Fibroblast of lung (primary cell): ENCODE measurements around the gene CANX. TPM values are rescaled to one million over a fixed set of nuclear protein-coding genes. Genes with fewer than 3 reads are reported as not detected.
"Not testable (repeated sequence)": the region's sequence is repeated elsewhere in the genome, so short reads cannot be mapped to it uniquely, and the experiment has no call there.

Experiments used
- DNase-seq, 2 donors: peaks; one replicate each; pipeline versions ENCODE4 v3.0.0 to v3.0.0-alpha.2; 2010; ENCODE audit warnings: low read depth in 2 of 2
- H2AFZ ChIP-seq: 2 replicates; pipeline ENCODE4 v1.5.1; 2012; ENCODE audit warnings: low read length, control low read depth, inconsistent platforms
- H3K27ac ChIP-seq: 2 replicates; pipeline ENCODE4 v1.5.1; 2011; ENCODE audit warnings: low read length, control low read depth; ENCODE audit not compliant: insufficient read depth
- H3K27me3 ChIP-seq: 2 replicates; pipeline ENCODE4 v1.5.1; 2011; ENCODE audit warnings: mild to moderate bottlenecking, low read length; ENCODE audit not compliant: control insufficient read depth, insufficient read depth
- H3K36me3 ChIP-seq: 2 replicates; pipeline ENCODE4 v1.5.1; 2011; ENCODE audit warnings: low read length; ENCODE audit not compliant: control insufficient read depth, insufficient read depth
- H3K4me1 ChIP-seq: 2 replicates; pipeline ENCODE4 v1.5.1; 2011; ENCODE audit warnings: low read length; ENCODE audit not compliant: control insufficient read depth, insufficient read depth; ENCODE audit errors: extremely low read depth
- H3K4me2 ChIP-seq: 2 replicates; pipeline ENCODE4 v1.5.1; 2011; ENCODE audit warnings: low read length, control low read depth; ENCODE audit not compliant: insufficient read depth; ENCODE audit errors: extremely low read depth
- H3K4me3 ChIP-seq, 4 experiments: fragments of 200-600 bp in 1 of 4; sonication (generic) in 1 of 4; replicated peaks in 1 of 4; 2 replicates each; pipeline ENCODE4 v1.5.1; 2011 to 2016; ENCODE audit warnings: low read length in 4 of 4, low read depth in 3 of 4, mild to moderate bottlenecking in 3 of 4, control low read depth in 2 of 4, inconsistent platforms in 1 of 4, mixed read lengths in 1 of 4; ENCODE audit not compliant: insufficient read depth in 1 of 4; ENCODE audit errors: control extremely low read depth in 1 of 4
- H3K79me2 ChIP-seq: 2 replicates; pipeline ENCODE4 v1.5.1; 2012; ENCODE audit warnings: mild to moderate bottlenecking, low read length, inconsistent platforms; ENCODE audit not compliant: control insufficient read depth, insufficient read depth
- H3K9ac ChIP-seq: 2 replicates; pipeline ENCODE4 v1.5.1; 2011; ENCODE audit warnings: mild to moderate bottlenecking, low read length, control low read depth; ENCODE audit not compliant: insufficient read depth
- H3K9me3 ChIP-seq: 2 replicates; pipeline ENCODE4 v1.5.1; 2012; ENCODE audit warnings: low read depth, low read length; ENCODE audit not compliant: control insufficient read depth, insufficient read depth
- H4K20me1 ChIP-seq: 2 replicates; pipeline ENCODE4 v1.5.1; 2011; ENCODE audit warnings: low read length; ENCODE audit not compliant: control insufficient read depth, insufficient read depth; ENCODE audit errors: extremely low read depth
- EZH2 ChIP-seq: IDR thresholded peaks from 2 replicates; pipeline ENCODE4 v1.5.1; 2012; ENCODE audit warnings: low read length, control low read depth, mild to moderate bottlenecking; ENCODE audit errors: missing control alignments
- polyA plus RNA-seq, 2 donors: library from polyadenylated mRNA; depleted of rRNA in 1 of 2; stranded (reverse) in 1 of 2; unstranded in 1 of 2; fragments of >200 nt; gene quantifications; 2 replicates each; pipeline ENCODE4 v1.2.1, GENCODE V29; 2011 to 2012; ENCODE audit warnings: missing spikeins in 1 of 2
- total RNA-seq: library from RNA; depleted of rRNA; stranded (reverse); fragments of >200 nt; gene quantifications from 2 replicates; pipeline ENCODE4 v1.2.1, GENCODE V29; 2014
- TF ChIP-seq, protein P1 (sequence below), 2 donors: IDR thresholded peaks in 1 of 2; conservative IDR thresholded peaks in 1 of 2; 1 replicate in 1 of 2; 2 replicates in 1 of 2; pipeline ENCODE4 v1.5.1; 2011 to 2012; ENCODE audit warnings: low read length in 2 of 2, control low read depth in 1 of 2, inconsistent platforms in 1 of 2, low read depth in 1 of 2, mild to moderate bottlenecking in 1 of 2

Gene CANX
- total and polyA plus RNA-seq, 2 donors (not counting 1 experiment from before 2014, with no cell fraction given), result 589 to 722 TPM

DNA sequence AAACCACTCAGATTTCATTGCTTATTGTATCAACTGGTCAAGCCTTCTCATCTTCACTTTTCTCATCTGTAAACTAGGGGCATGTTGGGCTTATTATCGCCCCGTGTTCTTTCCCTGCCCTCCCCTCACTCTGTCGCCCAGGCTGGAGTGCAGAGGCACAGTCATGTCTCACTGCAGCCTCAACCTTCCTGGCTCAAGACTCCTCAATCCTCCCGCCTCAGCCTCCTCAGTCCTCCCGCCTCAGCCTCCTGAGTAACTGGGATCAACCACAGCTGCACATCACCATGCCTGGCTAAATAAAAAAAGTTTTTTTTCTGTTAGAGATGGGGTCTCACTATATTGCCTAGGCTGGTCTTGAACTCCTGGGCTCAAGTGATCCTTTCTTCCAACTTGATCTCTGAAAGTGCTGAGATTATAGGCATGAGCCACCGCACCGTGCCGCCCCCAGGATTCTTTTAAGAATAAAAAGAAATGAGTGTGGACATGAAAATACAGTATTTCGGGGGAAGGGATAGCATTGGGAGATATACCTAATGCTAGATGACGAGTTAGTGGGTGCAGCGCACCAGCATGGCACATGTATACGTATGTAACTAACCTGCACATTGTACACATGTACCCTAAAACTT lies 35.9 kb downstream of the CANX start:
- H3K9ac ChIP-seq, result no peak overlapping the region
- peak overlapping the region; percentile 83 for H3K4me2 ChIP-seq
- peaks cover 5% of the 10 kb centered on the region for H3K36me3 ChIP-seq
- peak overlapping the region; percentile 77 to 91 (median 80) for H3K4me3 ChIP-seq
- H4K20me1 ChIP-seq, result no peaks in the 10 kb centered on the region
- no peak overlapping the region for H3K27ac ChIP-seq
- no peak overlapping the region for H2AFZ ChIP-seq
- H3K27me3 ChIP-seq, result no peaks in the 10 kb centered on the region
- peaks cover 67% of the 10 kb centered on the region for H3K79me2 ChIP-seq
- no peak for DNase-seq
- no peaks in the 10 kb centered on the region for H3K9me3 ChIP-seq
- no peak for TF ChIP-seq EZH2
- TF ChIP-seq, protein P1, sequence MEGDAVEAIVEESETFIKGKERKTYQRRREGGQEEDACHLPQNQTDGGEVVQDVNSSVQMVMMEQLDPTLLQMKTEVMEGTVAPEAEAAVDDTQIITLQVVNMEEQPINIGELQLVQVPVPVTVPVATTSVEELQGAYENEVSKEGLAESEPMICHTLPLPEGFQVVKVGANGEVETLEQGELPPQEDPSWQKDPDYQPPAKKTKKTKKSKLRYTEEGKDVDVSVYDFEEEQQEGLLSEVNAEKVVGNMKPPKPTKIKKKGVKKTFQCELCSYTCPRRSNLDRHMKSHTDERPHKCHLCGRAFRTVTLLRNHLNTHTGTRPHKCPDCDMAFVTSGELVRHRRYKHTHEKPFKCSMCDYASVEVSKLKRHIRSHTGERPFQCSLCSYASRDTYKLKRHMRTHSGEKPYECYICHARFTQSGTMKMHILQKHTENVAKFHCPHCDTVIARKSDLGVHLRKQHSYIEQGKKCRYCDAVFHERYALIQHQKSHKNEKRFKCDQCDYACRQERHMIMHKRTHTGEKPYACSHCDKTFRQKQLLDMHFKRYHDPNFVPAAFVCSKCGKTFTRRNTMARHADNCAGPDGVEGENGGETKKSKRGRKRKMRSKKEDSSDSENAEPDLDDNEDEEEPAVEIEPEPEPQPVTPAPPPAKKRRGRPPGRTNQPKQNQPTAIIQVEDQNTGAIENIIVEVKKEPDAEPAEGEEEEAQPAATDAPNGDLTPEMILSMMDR (conservative IDR thresholded peaks at IDR 0.05 in 1 of 2, IDR thresholded peaks at IDR 0.05 in 1 of 2; ENCODE audit: low read depth in 1 of 2, low read length in 2 of 2), result no peak
- peaks cover 3% of the 10 kb centered on the region for H3K4me1 ChIP-seq

DNA sequence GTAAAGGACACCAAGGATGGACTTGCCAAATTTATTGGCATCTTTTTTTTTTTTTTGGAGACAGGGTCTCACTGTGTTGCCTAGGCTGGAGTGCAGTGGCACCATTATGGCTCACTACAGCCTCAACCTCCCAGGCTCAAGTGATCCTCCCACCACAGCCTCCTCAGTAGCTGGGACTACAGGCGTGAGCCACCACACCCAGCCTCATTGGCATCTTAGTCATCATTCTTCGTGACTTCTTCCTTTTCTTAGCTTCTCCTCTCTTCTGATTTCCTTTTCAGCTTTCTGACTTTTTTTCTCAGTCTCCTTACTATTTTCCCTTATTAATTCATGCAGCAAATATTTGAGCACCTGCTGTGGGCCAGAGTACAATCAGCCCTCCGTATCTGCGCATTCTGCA lies 40.0 kb downstream of the CANX start:
- Histone ChIP-seq H3K4me3 (no peak overlapping the region), H3K79me2 (peaks cover 84% of the 10 kb centered on the region), H3K27ac (no peak overlapping the region), H4K20me1 (no peaks in the 10 kb centered on the region), H3K4me1 (no peaks in the 10 kb centered on the region), H3K36me3 (peaks cover 3% of the 10 kb centered on the region), H2AFZ (no peak overlapping the region), H3K9me3 (no peaks in the 10 kb centered on the region), H3K4me2 (no peak overlapping the region), H3K9ac (no peak overlapping the region), H3K27me3 (no peaks in the 10 kb centered on the region)
- no peak for DNase-seq
- TF ChIP-seq, protein P1 (conservative IDR thresholded peaks at IDR 0.05 in 1 of 2, IDR thresholded peaks at IDR 0.05 in 1 of 2; ENCODE audit: low read depth in 1 of 2, low read length in 2 of 2), result no peak
- no peak for TF ChIP-seq EZH2

DNA sequence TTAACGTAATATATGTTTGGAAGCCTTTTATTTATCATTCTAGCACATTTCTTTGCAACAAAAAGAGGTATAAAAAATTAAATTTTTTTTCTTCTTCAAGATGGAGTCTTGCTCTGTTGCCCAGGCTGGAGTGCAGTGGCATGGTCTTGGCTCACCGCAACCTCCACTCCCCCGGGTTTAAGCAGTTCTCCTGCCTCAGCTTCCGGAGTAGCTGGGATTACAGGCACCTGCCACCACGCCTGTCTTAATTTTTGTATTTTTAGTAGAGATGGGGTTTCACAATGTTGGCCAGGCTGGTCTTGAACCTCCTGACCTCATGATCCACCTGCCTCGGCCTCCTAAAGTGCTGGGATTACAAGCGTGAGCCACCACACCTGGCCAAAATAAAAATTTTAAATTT lies 45.3 kb downstream of the CANX start:
- not testable (repeated sequence) for H4K20me1 ChIP-seq, DNase-seq, H3K9me3 ChIP-seq, H3K27me3 ChIP-seq, H3K4me3 ChIP-seq, H3K4me2 ChIP-seq, H2AFZ ChIP-seq, H3K36me3 ChIP-seq, H3K27ac ChIP-seq, H3K9ac ChIP-seq, H3K4me1 ChIP-seq
- peaks cover 62% of the 10 kb centered on the region for H3K79me2 ChIP-seq
